Measurements from ENCODE around the gene UROC1.

GRCh38 chr3:126546549-126547239, 29.1 kb upstream of the UROC1 start:
- no peak for TF ChIP-seq YY1 (IDR thresholded peaks at IDR 0.05; ENCODE audit: insufficient read depth, insufficient read length)
- no peak for TF ChIP-seq ZNF274 (IDR thresholded peaks at IDR 0.05; ENCODE audit: low read depth, low read length)
- TF ChIP-seq SUZ12 (IDR thresholded peaks at IDR 0.05; ENCODE audit: extremely low read depth, insufficient read depth, insufficient read length): no peak

All from NT2/D1 (cell line).